Left lung (tissue), 10 donors: ENCODE measurements around the gene HSD11B2. TPM values are rescaled to one million over a fixed set of nuclear protein-coding genes. Genes with fewer than 3 reads are reported as not detected.

ENCODE experiments used
- ATAC-seq: fragments of 200-7000 bp; cut with Tn5 transposase; one replicate; pipeline ENCODE4 v1.9.1; 2020; ENCODE audit warnings: moderate library complexity
- DNase-seq, 4 donors: peaks; one replicate each; pipeline ENCODE4 v3.0.0-alpha.2; 2013 to 2020
- H3K27ac ChIP-seq, 2 donors: fragments of 200-600 bp; sonication (generic) in 1 of 2; one replicate each; pipeline versions ENCODE4 v1.5.0 to v1.8.0; 2020 to 2021
- H3K27me3 ChIP-seq, 2 donors: fragments of 200-600 bp; sonication (generic) in 1 of 2; one replicate each; pipeline versions ENCODE4 v1.5.0 to v1.8.0; 2020 to 2021
- H3K36me3 ChIP-seq, 2 donors: fragments of 200-600 bp; sonication (generic) in 1 of 2; one replicate each; pipeline versions ENCODE4 v1.5.0 to v1.8.0; 2020 to 2021
- H3K4me1 ChIP-seq, 2 donors: fragments of 200-600 bp; one replicate each; pipeline ENCODE4 v1.8.0; 2021
- H3K4me3 ChIP-seq, 2 donors: fragments of 200-600 bp; sonication (generic) in 1 of 2; one replicate each; pipeline versions ENCODE4 v1.5.0 to v1.8.0; 2020 to 2021; ENCODE audit warnings: mild to moderate bottlenecking in 1 of 2
- H3K9me3 ChIP-seq, 2 donors: fragments of 200-600 bp; sonication (generic) in 1 of 2; one replicate each; pipeline versions ENCODE4 v1.5.0 to v1.8.0; 2020 to 2021
- CTCF ChIP-seq, 2 donors: fragments of 200-600 bp; sonication (generic) in 1 of 2; IDR thresholded peaks; one replicate each; pipeline versions ENCODE4 v1.5.0 to v1.8.0; 2021; ENCODE audit warnings: antibody characterized with exemption in 2 of 2
- intact Hi-C, 2 donors: fragments of 100-400 bp; cut with DNase I; formaldehyde crosslinking; loops; one replicate each; pipeline versions ENCODE4 v1.11.2 to v1.14.2; 2022
- polyA plus RNA-seq, 6 donors: library from polyadenylated mRNA; unstranded; fragments of 120-200 nt; gene quantifications; one replicate each; pipeline ENCODE4 v1.2.1, GENCODE V29; 2013; ENCODE audit not compliant: insufficient read length in 6 of 6
- total RNA-seq, 2 donors: library from RNA; stranded (reverse); fragmentation: NEBNext Ultra II Directional; extraction: Animal tissue kit (Norgen Biotek cat#: 25700); gene quantifications; one replicate each; pipeline ENCODE4 v1.2.1, GENCODE V29; 2021
- donor health status: DM: no; HTN: yes; CAD: no.
- donor health status: DM: no; HTN: no; CAD: no.

Gene HSD11B2
- total and polyA plus RNA-seq, 8 donors = 2.5 to 81.1 (median 54.7) TPM

DNA sequence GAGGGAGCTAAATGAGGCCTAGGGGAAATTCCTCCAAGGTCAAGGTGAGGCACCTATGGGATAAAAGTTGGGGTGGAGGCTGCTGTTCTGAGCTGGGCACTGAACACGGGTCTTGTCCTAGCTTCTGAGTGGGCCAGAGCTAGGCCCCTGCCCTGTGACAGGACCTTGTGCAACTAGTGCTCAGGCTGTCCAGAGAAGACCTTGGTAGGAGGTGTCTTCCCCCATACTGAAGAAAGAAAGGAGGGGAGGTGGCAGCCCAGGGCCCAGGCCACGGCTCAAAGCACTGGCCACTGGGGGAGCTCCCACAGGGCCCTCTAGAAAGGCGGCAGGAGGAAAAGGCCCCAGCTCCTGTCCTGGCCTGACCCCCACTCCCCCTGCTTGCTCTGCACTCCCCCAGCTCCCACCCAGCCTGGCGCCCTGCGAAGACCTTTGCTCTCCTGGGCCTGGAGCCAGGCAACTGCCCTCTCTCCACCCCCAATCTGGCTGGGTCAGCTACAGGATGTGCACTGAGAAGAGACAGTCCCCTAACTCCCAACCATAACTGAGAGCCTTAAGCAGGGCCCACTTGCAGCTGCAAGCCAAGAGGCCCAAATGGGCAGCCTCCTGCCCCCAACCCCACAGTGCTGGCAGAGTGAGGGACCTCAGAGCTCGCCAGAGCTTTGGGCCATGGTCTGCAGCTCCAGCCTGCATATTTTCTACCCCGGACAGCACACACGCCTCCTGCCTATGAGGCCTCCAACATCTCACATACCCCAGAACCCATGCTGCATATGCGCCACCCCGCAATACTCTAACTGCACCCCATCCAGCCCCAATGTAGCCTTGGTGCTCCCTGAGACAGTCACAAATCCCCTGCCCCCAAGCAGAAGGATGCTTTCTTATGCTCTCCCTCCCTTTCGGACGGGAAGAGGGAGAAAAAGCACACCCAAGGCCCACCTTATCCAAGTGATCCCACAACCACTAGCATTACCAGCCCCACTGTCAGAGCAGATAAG is 15.3 kb downstream of the HSD11B2 start:
- no peak for ATAC-seq
- no peaks in the 10 kb centered on the region for H3K9me3 ChIP-seq
- DNase-seq = peak in 1 of 4 donors; percentile 78
- H3K27ac ChIP-seq = peak overlapping the region in 1 of 2 donors; percentile 16
- intact Hi-C loops = no loop called here
- peaks cover 0 to 97% of the 10 kb centered on the region in 2 donors for H3K36me3 ChIP-seq
- H3K27me3 ChIP-seq = no peaks in the 10 kb centered on the region
- H3K4me3 ChIP-seq = no peak overlapping the region
- H3K4me1 ChIP-seq = peaks cover 41 to 73% of the 10 kb centered on the region in 2 donors
- no peak for TF ChIP-seq CTCF (IDR thresholded peaks at IDR 0.05)

DNA sequence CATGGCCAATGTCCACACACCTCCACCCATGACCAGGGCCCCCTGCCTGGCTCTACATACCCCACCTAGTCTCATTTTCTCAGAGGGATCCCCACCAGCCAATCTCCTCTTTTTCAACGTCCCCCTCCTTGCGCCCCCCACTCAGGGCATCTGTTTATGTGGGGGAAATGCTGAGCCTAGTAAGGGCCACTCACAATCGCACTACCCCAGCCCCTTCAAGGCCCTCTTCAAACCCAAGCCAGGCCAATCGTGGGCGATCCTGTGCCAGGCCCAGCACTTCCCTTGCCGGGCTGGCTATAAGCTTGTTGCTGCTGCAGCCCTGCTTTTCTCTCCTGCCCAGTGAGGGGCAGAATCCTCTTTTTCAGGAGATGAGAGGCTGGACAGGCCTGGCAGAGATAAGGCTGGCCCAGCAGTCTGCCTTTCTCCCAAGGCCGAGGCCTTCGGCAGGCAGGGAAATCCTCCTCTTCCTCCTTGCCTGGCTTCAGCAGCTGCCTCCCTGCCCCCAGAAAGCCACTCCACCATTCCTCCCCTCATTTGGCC is 16.1 kb downstream of the HSD11B2 start:
- TF ChIP-seq CTCF (IDR thresholded peaks at IDR 0.05) = no peak
- DNase-seq (no peak), ATAC-seq (no peak)
- Histone ChIP-seq H3K4me3 (no peak overlapping the region), H3K4me1 (peaks cover 48 to 73% of the 10 kb centered on the region in 2 donors), H3K27ac (peak overlapping the region in 1 of 2 donors; percentile 16), H3K36me3 (peaks cover 0 to 97% of the 10 kb centered on the region in 2 donors), H3K27me3 (no peaks in the 10 kb centered on the region), H3K9me3 (no peaks in the 10 kb centered on the region)
- intact Hi-C loops = no loop called here

DNA sequence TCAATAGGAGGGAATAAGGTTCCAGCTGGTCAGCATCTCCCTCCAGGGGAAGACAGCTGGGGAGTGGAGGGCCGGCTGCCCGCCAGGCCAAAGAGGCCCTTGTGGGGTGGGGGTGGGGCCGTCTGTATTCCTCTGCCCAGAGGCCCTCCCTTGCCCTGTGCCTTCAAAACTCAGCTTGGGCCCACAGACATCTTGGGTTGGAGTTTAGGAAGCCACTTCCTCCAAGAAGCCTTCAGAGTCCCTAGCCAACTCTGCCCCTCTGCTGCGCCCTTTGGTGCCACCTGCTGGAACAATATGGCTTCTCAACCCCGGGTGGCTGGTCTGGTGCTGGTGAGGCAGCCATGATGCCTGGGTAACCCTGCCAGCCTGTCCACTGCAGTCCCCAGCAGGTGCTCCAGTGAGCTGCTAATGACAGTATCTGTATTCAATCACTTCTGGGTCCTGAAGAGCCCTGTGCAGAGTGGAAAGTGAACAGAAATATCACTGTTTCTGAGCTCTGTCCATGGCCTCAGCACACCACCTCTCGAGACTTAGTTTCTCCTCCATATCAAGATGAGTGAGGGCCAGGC is 16.7 kb downstream of the HSD11B2 start:
- H3K36me3 ChIP-seq = peaks cover 0 to 97% of the 10 kb centered on the region in 2 donors

DNA sequence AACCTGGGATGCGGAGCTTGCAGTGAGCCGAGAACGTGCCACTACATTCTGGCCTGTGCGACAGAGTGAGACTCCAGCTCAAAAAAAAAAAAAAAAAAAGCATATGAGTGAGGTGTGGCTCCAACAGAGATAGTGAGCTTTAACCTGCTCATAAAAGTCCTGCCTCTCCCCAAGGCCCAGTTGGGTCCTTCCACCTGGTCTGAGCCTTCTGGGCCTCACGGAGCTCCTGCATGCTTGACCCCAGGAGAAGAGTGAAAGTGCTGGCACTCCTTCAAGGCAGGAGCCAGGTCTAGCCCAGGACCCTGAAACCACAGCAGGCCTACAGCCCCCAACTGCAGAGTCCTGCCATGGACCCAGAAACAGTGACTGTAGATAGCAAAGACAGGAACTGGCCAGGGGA is 17.7 kb downstream of the HSD11B2 start:
- DNase-seq (no peak), ATAC-seq (no peak)
- H3K4me3 ChIP-seq = no peak overlapping the region
- peaks cover 0 to 97% of the 10 kb centered on the region in 2 donors for H3K36me3 ChIP-seq
- no peaks in the 10 kb centered on the region for H3K27me3 ChIP-seq
- H3K27ac ChIP-seq = no peak overlapping the region
- H3K9me3 ChIP-seq = no peaks in the 10 kb centered on the region
- intact Hi-C loops = no loop called here
- peaks cover 55 to 71% of the 10 kb centered on the region in 2 donors for H3K4me1 ChIP-seq
- no peak for TF ChIP-seq CTCF (IDR thresholded peaks at IDR 0.05)

More for the DNA sequence above, 16.7 kb downstream of the HSD11B2 start:
- no peak overlapping the region for H3K4me3 ChIP-seq
- H3K4me1 ChIP-seq = peaks cover 54 to 73% of the 10 kb centered on the region in 2 donors
- DNase-seq = peak in 2 of 4 donors; percentile 79 to 88
- H3K27ac ChIP-seq = peak overlapping the region in 1 of 2 donors; percentile 16
- no peaks in the 10 kb centered on the region for H3K9me3 ChIP-seq
- intact Hi-C loops = no loop called here
- H3K27me3 ChIP-seq = no peaks in the 10 kb centered on the region
- peak; percentile 32 to 56 for TF ChIP-seq CTCF (IDR thresholded peaks at IDR 0.05)
- peak; percentile 14 for ATAC-seq

DNA sequence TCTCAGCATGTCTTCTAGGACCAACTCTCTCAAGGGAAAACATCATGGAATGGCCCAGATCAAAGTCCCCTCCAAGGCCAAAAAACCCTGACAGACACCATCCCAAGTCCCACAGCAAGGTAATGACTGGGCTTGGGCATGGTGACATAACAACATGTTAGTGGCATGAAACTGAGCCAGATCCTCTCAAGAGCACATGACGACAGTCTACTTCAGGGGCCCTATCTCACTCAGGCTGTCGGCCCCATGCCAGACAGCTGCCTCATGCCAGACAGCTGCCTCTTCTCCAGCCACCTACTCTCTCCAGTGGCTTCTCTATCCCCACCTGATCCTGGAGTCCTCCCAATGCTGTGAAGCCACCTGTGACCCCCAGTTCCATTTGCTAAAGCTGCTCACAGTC is 18.4 kb downstream of the HSD11B2 start:
- H3K9me3 ChIP-seq = no peaks in the 10 kb centered on the region
- H3K27ac ChIP-seq = no peak overlapping the region
- TF ChIP-seq CTCF (IDR thresholded peaks at IDR 0.05) = no peak
- H3K4me3 ChIP-seq = no peak overlapping the region
- peak; percentile 10 for ATAC-seq
- H3K27me3 ChIP-seq = no peaks in the 10 kb centered on the region
- DNase-seq = no peak
- intact Hi-C loops = no loop called here
- peaks cover 55 to 66% of the 10 kb centered on the region in 2 donors for H3K4me1 ChIP-seq
- peaks cover 0 to 95% of the 10 kb centered on the region in 2 donors for H3K36me3 ChIP-seq
